HepG2 (cell line): ENCODE results near the gene ATE1. TPM values are rescaled to one million over a fixed set of nuclear protein-coding genes. Genes with fewer than 3 reads are reported as not detected.

ENCODE experiments used
- FOXP4 ChIP-seq: sonication (generic); formaldehyde crosslinking; IDR thresholded peaks from 2 replicates; pipeline ENCODE4 v1.4.0; 2020; ENCODE audit warnings: missing genetic modification reagents
- GZF1 ChIP-seq: sonication (generic); formaldehyde crosslinking; IDR thresholded peaks from 2 replicates; pipeline ENCODE4 v1.5.1; 2020; ENCODE audit warnings: mild to moderate bottlenecking, missing genetic modification reagents
- HHEX ChIP-seq: IDR thresholded peaks from 2 replicates; pipeline ENCODE4 v1.6.1; 2016; ENCODE audit warnings: control low read depth
- LRRFIP1 ChIP-seq: sonication (generic); formaldehyde crosslinking; conservative IDR thresholded peaks from 2 replicates; pipeline ENCODE4 v1.4.0; 2020; ENCODE audit warnings: missing genetic modification reagents
- PHF21A ChIP-seq: sonication (generic); formaldehyde crosslinking; IDR thresholded peaks from 2 replicates; pipeline ENCODE4 v1.5.0; 2020; ENCODE audit warnings: mild to moderate bottlenecking, missing genetic modification reagents
- RBFOX2 ChIP-seq: fragments of 200-400 bp; formaldehyde crosslinking; IDR thresholded peaks from 2 replicates; pipeline ENCODE4 v1.6.1; 2017; ENCODE audit warnings: low read depth, mild to moderate bottlenecking, low read length
- ZHX2 ChIP-seq, 2 experiments: sonication (generic) in 1 of 2; formaldehyde crosslinking in 1 of 2; IDR thresholded peaks; 2 replicates each; pipeline versions ENCODE4 v1.6.1 to v1.9.0; 2014 to 2022; ENCODE audit warnings: antibody characterized with exemption in 1 of 2, borderline replicate concordance in 1 of 2, inconsistent platforms in 1 of 2, low read depth in 1 of 2, missing genetic modification reagents in 1 of 2
- ZNF142 ChIP-seq: sonication (generic); formaldehyde crosslinking; IDR thresholded peaks from 2 replicates; pipeline ENCODE4 v1.4.0; 2020; ENCODE audit warnings: missing genetic modification reagents
- ZNF432 ChIP-seq: sonication (generic); formaldehyde crosslinking; IDR thresholded peaks from 2 replicates; pipeline ENCODE4 v1.5.0; 2020; ENCODE audit warnings: missing genetic modification reagents, mild to moderate bottlenecking, borderline replicate concordance
- ZNF496 ChIP-seq: sonication (generic); formaldehyde crosslinking; IDR thresholded peaks from 2 replicates; pipeline ENCODE4 v1.8.1; 2023; ENCODE audit warnings: mild to moderate bottlenecking, moderate library complexity, missing genetic modification reagents; ENCODE audit not compliant: insufficient replicate concordance
- ZNF782 ChIP-seq: sonication (generic); formaldehyde crosslinking; IDR thresholded peaks from 2 replicates; pipeline ENCODE4 v1.4.0; 2020; ENCODE audit warnings: missing genetic modification reagents, mild to moderate bottlenecking, borderline replicate concordance
- ZNF841 ChIP-seq: sonication (generic); formaldehyde crosslinking; IDR thresholded peaks from 2 replicates; pipeline ENCODE4 v1.8.1; 2023; ENCODE audit warnings: missing genetic modification reagents, borderline replicate concordance
- ZNF891 ChIP-seq: sonication (generic); formaldehyde crosslinking; IDR thresholded peaks from 2 replicates; pipeline ENCODE4 v1.5.0; 2020; ENCODE audit warnings: mild to moderate bottlenecking, missing genetic modification reagents
- polyA plus RNA-seq, 8 experiments: library from polyadenylated mRNA; depleted of rRNA in 3 of 8; stranded (reverse) in 7 of 8; unstranded in 1 of 8; fragments of >200 nt; fragmentation: Illumina TruSeq in 4 of 8; extraction: Trizol in 4 of 8; gene quantifications; 2 replicates each; pipeline versions ENCODE4 v1.2.1 to v1.2.3, GENCODE V29; 2011 to 2016; ENCODE audit warnings: low read depth in 4 of 8, missing spikeins in 1 of 8, mixed read lengths in 1 of 8; ENCODE audit not compliant: insufficient read depth in 1 of 8
- total RNA-seq, 5 experiments: library from RNA; depleted of rRNA; stranded (reverse); fragments of >200 nt; fragmentation: Illumina TruSeq; extraction: Trizol; gene quantifications; 2 replicates each; pipeline ENCODE4 v1.2.3, GENCODE V29; 2016; ENCODE audit warnings: low read depth in 1 of 5

ATE1 gene
- total and polyA plus RNA-seq, 2 of the 13 experiments (the other 11 are each of a cell fraction or from before 2014, with no cell fraction given), result 17.5 to 42.2 TPM

DNA sequence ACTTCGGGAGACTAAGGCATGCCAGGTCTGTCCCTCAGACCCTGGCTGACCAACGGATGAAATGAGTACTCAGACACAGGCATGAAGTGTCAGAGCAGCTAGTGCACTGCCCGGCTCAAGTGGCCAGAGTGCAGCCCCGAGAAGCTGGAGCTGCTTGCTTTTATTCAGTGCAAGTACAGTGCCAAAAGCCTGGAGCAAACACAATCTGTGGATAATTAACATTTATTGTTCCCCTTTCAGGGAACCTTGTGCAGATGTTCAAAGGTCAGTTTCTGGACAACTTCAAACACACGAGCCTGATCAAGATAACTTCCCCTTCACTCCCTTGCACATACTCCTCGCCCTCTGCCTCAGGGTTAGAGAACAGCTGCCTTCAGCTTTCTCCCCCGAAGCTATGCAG lies 7.9 kb upstream of the ATE1 start (continued):
- TF ChIP-seq ZNF782 (no peak), RBFOX2 (no peak), ZNF496 (no peak), PHF21A (CRISPR knock-in tag) (peak; percentile 66), ZNF432 (CRISPR knock-in tag) (no peak), HHEX (CRISPR knock-in tag) (peak; percentile 73), ZNF841 (CRISPR knock-in tag) (no peak), FOXP4 (peak; percentile 78), ZNF142 (CRISPR knock-in tag) (no peak), GZF1 (CRISPR knock-in tag) (no peak), ZHX2 (IDR thresholded peaks at IDR 0.05; ENCODE audit: low read depth) (no peak), ZHX2 (CRISPR knock-in tag; IDR thresholded peaks at IDR 0.05; ENCODE audit: borderline replicate concordance) (no peak), LRRFIP1 (CRISPR knock-in tag) (no peak), ZNF891 (no peak)
